Kidney (tissue), 14 donors: ENCODE data around the gene POLD4. TPM values are rescaled to one million over a fixed set of nuclear protein-coding genes. Genes with fewer than 3 reads are reported as not detected.

Experiments used
- DNase-seq, 5 donors: peaks; one replicate each; pipeline ENCODE4 v3.0.0-alpha.2; 2013 to 2020
- FAIRE-seq: peaks from 2 replicates; lab custom pipeline; 2012; peaks lifted over from hg19 to GRCh38; lab: Jason Lieb, UNC
- H3K27ac ChIP-seq, 2 donors: one replicate each; pipeline ENCODE4 v1.7.0; 2013; ENCODE audit warnings: low read depth in 2 of 2, low read length in 2 of 2, inconsistent platforms in 1 of 2
- H3K27me3 ChIP-seq: one replicate; pipeline ENCODE4 v1.7.1; 2013; ENCODE audit warnings: low read length, inconsistent platforms; ENCODE audit not compliant: control insufficient read depth, insufficient read depth
- H3K36me3 ChIP-seq, 3 donors: one replicate each; pipeline versions ENCODE4 v1.7.0 to v1.7.1; 2013; ENCODE audit warnings: low read length in 3 of 3, control low read depth in 1 of 3, inconsistent platforms in 1 of 3; ENCODE audit not compliant: insufficient read depth in 3 of 3, control insufficient read depth in 2 of 3
- H3K4me1 ChIP-seq, 3 donors: one replicate each; pipeline versions ENCODE4 v1.7.0 to v1.7.1; 2013; ENCODE audit warnings: low read length in 3 of 3, inconsistent platforms in 1 of 3, low read depth in 1 of 3; ENCODE audit not compliant: control insufficient read depth in 2 of 3, insufficient read depth in 2 of 3
- H3K4me3 ChIP-seq, 3 donors: one replicate each; pipeline versions ENCODE4 v1.7.0 to v1.8.1; 2013; ENCODE audit warnings: low read length in 3 of 3, control low read depth in 1 of 3, inconsistent platforms in 1 of 3
- H3K9ac ChIP-seq, 3 donors: one replicate each; pipeline versions ENCODE4 v1.7.0 to v1.7.1; 2013; ENCODE audit warnings: low read length in 3 of 3, control low read depth in 1 of 3, inconsistent platforms in 1 of 3
- H3K9me3 ChIP-seq, 3 donors: one replicate each; pipeline versions ENCODE4 v1.7.0 to v1.7.1; 2013; ENCODE audit warnings: low read length in 3 of 3, control low read depth in 1 of 3, inconsistent platforms in 1 of 3; ENCODE audit not compliant: control insufficient read depth in 2 of 3, insufficient read depth in 1 of 3
- intact Hi-C: fragments of 100-400 bp; cut with DNase I; formaldehyde crosslinking; loops from one replicate; pipeline ENCODE4 v1.11.1; 2022
- polyA plus RNA-seq: library from polyadenylated mRNA; stranded (reverse); fragments of 350-450 nt; fragmentation: Illumina TruSeq; extraction: RNeasy Lipid Tissue Mini Kit (QIAGEN cat#74804); gene quantifications from one replicate; pipeline ENCODE4 v1.2.3, GENCODE V29; 2014; ENCODE audit warnings: low read depth, low replicate concordance; ENCODE audit not compliant: insufficient read depth
- total RNA-seq: library from RNA; stranded (reverse); fragmentation: NEBNext Ultra II Directional; extraction: Animal tissue kit (Norgen Biotek cat#: 25700); gene quantifications from one replicate; pipeline ENCODE4 v1.2.1, GENCODE V29; 2021
- TF ChIP-seq, protein P1 (sequence below): IDR thresholded peaks from 3 replicates; pipeline ENCODE4 v1.5.1; 2012; ENCODE audit warnings: mild to moderate bottlenecking, moderate library complexity, borderline replicate concordance; ENCODE audit not compliant: insufficient read depth; ENCODE audit errors: extremely low read depth
- donor health status: control.
- donor health status: control.
- donor health status: control.
- donor health status: control.
- donor health status: control.
- donor health status: DM: yes; HTN: yes; CAD: no.
- donor health status: Normal renal cell carcinoma (clear cell type).

Gene POLD4
- total and polyA plus RNA-seq, 2 donors from 2014 or later: 54.4 to 174 TPM

GRCh38 chr11:67382276-67383136, 29.2 kb upstream of the POLD4 start:
- DNase-seq (peak; percentile 77 to 89 (median 87)), FAIRE-seq (no peak)
- H3K4me1 ChIP-seq: peaks cover 0 to 5% (median 0%) of the 10 kb centered on the region in 3 donors
- H3K9me3 ChIP-seq: no peaks in the 10 kb centered on the region
- H3K4me3 ChIP-seq: no peak overlapping the region
- H3K9ac ChIP-seq: no peak overlapping the region
- no peaks in the 10 kb centered on the region for H3K27me3 ChIP-seq
- TF ChIP-seq, protein P1, sequence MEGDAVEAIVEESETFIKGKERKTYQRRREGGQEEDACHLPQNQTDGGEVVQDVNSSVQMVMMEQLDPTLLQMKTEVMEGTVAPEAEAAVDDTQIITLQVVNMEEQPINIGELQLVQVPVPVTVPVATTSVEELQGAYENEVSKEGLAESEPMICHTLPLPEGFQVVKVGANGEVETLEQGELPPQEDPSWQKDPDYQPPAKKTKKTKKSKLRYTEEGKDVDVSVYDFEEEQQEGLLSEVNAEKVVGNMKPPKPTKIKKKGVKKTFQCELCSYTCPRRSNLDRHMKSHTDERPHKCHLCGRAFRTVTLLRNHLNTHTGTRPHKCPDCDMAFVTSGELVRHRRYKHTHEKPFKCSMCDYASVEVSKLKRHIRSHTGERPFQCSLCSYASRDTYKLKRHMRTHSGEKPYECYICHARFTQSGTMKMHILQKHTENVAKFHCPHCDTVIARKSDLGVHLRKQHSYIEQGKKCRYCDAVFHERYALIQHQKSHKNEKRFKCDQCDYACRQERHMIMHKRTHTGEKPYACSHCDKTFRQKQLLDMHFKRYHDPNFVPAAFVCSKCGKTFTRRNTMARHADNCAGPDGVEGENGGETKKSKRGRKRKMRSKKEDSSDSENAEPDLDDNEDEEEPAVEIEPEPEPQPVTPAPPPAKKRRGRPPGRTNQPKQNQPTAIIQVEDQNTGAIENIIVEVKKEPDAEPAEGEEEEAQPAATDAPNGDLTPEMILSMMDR: peak; percentile 98
- intact Hi-C loops: loop anchor here (5.0 kb wide), 1 partner anchor 35 kb away; no protein-coding TSS in a partner anchor
- H3K36me3 ChIP-seq: no peaks in the 10 kb centered on the region
- no peak overlapping the region for H3K27ac ChIP-seq

GRCh38 chr11:67381244-67381972, 28.1 kb upstream of the POLD4 start:
- Histone ChIP-seq H3K9me3 (no peaks in the 10 kb centered on the region), H3K4me1 (peaks cover 0 to 13% (median 0%) of the 10 kb centered on the region in 3 donors), H3K36me3 (no peaks in the 10 kb centered on the region), H3K4me3 (no peak overlapping the region), H3K27ac (no peak overlapping the region), H3K9ac (no peak overlapping the region), H3K27me3 (no peaks in the 10 kb centered on the region)
- TF ChIP-seq, protein P1: no peak
- FAIRE-seq: no peak
- intact Hi-C loops: loop anchor here (5.0 kb wide), 1 partner anchor 34 kb away; no protein-coding TSS in a partner anchor
- DNase-seq: no peak

GRCh38 chr11:67379061-67380058, 26.0 kb upstream of the POLD4 start:
- Histone ChIP-seq H3K27ac (no peak overlapping the region), H3K9ac (no peak overlapping the region), H3K27me3 (no peaks in the 10 kb centered on the region), H3K9me3 (no peaks in the 10 kb centered on the region), H3K36me3 (no peaks in the 10 kb centered on the region), H3K4me1 (peaks cover 0 to 19% (median 5%) of the 10 kb centered on the region in 3 donors), H3K4me3 (no peak overlapping the region)
- intact Hi-C loops: loop anchor here (5.0 kb wide), 1 partner anchor 32 kb away; no protein-coding TSS in a partner anchor
- TF ChIP-seq, protein P1: no peak
- DNase-seq: peak in 1 of 5 donors; percentile 63
- FAIRE-seq: no peak
